Stomach (tissue), 19 donors: Measurements from ENCODE around the gene SH3BP4. TPM values are rescaled to one million over a fixed set of nuclear protein-coding genes. Genes with fewer than 3 reads are reported as not detected.

Source experiments
- DNase-seq, 2 donors: peaks; one replicate each; pipeline versions ENCODE4 v3.0.0 to v3.0.0-alpha.2; 2013 to 2019
- H3K27ac ChIP-seq, 5 donors: fragments of 200-600 bp in 4 of 5; sonication (generic) in 4 of 5; one replicate each; pipeline ENCODE4 v1.5.1; 2013 to 2019; ENCODE audit warnings: mild to moderate bottlenecking in 1 of 5, moderate library complexity in 1 of 5
- H3K27me3 ChIP-seq, 3 donors: fragments of 200-600 bp; sonication (generic); one replicate each; pipeline ENCODE4 v1.5.1; 2017 to 2019; ENCODE audit warnings: mixed run types in 1 of 3
- H3K36me3 ChIP-seq, 4 donors: fragments of 200-600 bp; sonication (generic); 1 replicate in 3 of 4; 2 replicates in 1 of 4; pipeline ENCODE4 v1.5.1; 2016 to 2019
- H3K4me1 ChIP-seq, 4 donors: fragments of 200-600 bp; sonication (generic); one replicate each; pipeline ENCODE4 v1.5.1; 2016 to 2019
- H3K4me3 ChIP-seq, 4 donors: fragments of 200-600 bp; sonication (generic) in 3 of 4; one replicate each; pipeline ENCODE4 v1.5.1; 2016 to 2019; ENCODE audit warnings: mild to moderate bottlenecking in 1 of 4
- H3K9me3 ChIP-seq, 4 donors: fragments of 200-600 bp; sonication (generic); one replicate each; pipeline ENCODE4 v1.5.1; 2016 to 2019
- EP300 ChIP-seq: sonication (generic); formaldehyde crosslinking; IDR thresholded peaks from one replicate; pipeline ENCODE4 v1.6.1; 2017; ENCODE audit warnings: antibody characterized with exemption
- POLR2A ChIP-seq, 4 donors: fragments of 450-650 bp; IDR thresholded peaks; one replicate each; pipeline ENCODE4 v1.6.1; 2016; ENCODE audit warnings: antibody characterized with exemption in 4 of 4, control low read depth in 2 of 4, mild to moderate bottlenecking in 1 of 4, moderate library complexity in 1 of 4
- POLR2AphosphoS5 ChIP-seq, 3 donors: sonication (generic); formaldehyde crosslinking; IDR thresholded peaks; one replicate each; pipeline ENCODE4 v1.6.1; 2016; ENCODE audit warnings: antibody characterized with exemption in 3 of 3
- WGBS, 5 donors: extraction: QIAGEN DNeasy Blood & Tissue Kit in 3 of 5; methylation state at CpG; one replicate each; pipeline versions ENCODE4 v1.1.5 to v1.1.7; 2013 to 2018; 5-methylcytosine and 5-hydroxymethylcytosine counted together
- intact Hi-C: fragments of 100-400 bp; cut with DNase I; formaldehyde crosslinking; loops from one replicate; pipeline ENCODE4 v1.15.1; 2023; ENCODE audit warnings: low total_unique reads
- long read RNA-seq, 10 donors: transcript quantifications; one replicate each; lab custom pipeline, GENCODE V29; 2026
- polyA plus RNA-seq, 3 donors: library from polyadenylated mRNA; stranded (reverse); fragments of 200-250 nt; gene quantifications; one replicate each; pipeline ENCODE4 v1.2.3, GENCODE V29; 2013
- total RNA-seq, 5 donors: library from RNA; depleted of rRNA; stranded (reverse); fragments of >200 nt; gene quantifications; one replicate each; pipeline versions ENCODE4 v1.1.0 to v1.2.3, GENCODE V29; 2014 to 2016
- TF ChIP-seq, protein P1 (sequence below), 7 experiments: fragments of 450-650 bp in 4 of 7; fragments of 200-600 bp in 3 of 7; sonication (generic) in 3 of 7; IDR thresholded peaks; one replicate each; pipeline ENCODE4 v1.5.1; 2016 to 2019; ENCODE audit warnings: antibody characterized with exemption in 7 of 7, control low read depth in 2 of 7, mild to moderate bottlenecking in 1 of 7
- donor health status: healthy with polysubstance abuse.
- donor health status: Bipolar disorder and iron deficiency.
- donor health status: healthy.

Gene SH3BP4, protein sequence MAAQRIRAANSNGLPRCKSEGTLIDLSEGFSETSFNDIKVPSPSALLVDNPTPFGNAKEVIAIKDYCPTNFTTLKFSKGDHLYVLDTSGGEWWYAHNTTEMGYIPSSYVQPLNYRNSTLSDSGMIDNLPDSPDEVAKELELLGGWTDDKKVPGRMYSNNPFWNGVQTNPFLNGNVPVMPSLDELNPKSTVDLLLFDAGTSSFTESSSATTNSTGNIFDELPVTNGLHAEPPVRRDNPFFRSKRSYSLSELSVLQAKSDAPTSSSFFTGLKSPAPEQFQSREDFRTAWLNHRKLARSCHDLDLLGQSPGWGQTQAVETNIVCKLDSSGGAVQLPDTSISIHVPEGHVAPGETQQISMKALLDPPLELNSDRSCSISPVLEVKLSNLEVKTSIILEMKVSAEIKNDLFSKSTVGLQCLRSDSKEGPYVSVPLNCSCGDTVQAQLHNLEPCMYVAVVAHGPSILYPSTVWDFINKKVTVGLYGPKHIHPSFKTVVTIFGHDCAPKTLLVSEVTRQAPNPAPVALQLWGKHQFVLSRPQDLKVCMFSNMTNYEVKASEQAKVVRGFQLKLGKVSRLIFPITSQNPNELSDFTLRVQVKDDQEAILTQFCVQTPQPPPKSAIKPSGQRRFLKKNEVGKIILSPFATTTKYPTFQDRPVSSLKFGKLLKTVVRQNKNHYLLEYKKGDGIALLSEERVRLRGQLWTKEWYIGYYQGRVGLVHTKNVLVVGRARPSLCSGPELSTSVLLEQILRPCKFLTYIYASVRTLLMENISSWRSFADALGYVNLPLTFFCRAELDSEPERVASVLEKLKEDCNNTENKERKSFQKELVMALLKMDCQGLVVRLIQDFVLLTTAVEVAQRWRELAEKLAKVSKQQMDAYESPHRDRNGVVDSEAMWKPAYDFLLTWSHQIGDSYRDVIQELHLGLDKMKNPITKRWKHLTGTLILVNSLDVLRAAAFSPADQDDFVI
- total RNA-seq = 10 to 100 TPM; 12.8 to 54.0 (median 41.5) TPM
- 10 to 100 TPM; 10.2 to 20.0 (median 17.6) TPM for polyA plus RNA-seq
- long read RNA-seq, donor 1 = 0 reads
- long read RNA-seq, donor 2, partial matches to known transcripts = 0 of 1 reads
- long read RNA-seq, donor 2, other reads (novel, unspliced or antisense) = 0 of 1 reads
- long read RNA-seq, donor 3 = 0 reads
- long read RNA-seq, donor 4 = 0 reads
- long read RNA-seq, donor 5, full-length matches to known transcripts = 5 of 30 reads
- long read RNA-seq, donor 5, partial matches to known transcripts = 25 of 30 reads
- long read RNA-seq, donor 5, other reads (novel, unspliced or antisense) = 0 of 30 reads
- long read RNA-seq, donor 6 = 0 reads
- long read RNA-seq, donor 7, full-length matches to known transcripts = 1 of 1 reads
- long read RNA-seq, donor 7, partial matches to known transcripts = 0 of 1 reads
- long read RNA-seq, donor 7, other reads (novel, unspliced or antisense) = 0 of 1 reads
- long read RNA-seq, donor 8, partial matches to known transcripts = 0 of 1 reads
- long read RNA-seq, donor 8, other reads (novel, unspliced or antisense) = 0 of 1 reads
- long read RNA-seq, donor 9, partial matches to known transcripts = 0 of 2 reads
- long read RNA-seq, donor 9, other reads (novel, unspliced or antisense) = 0 of 2 reads
- long read RNA-seq, donor 10, full-length matches to known transcripts = 2 of 2 reads
- long read RNA-seq, donor 10, partial matches to known transcripts = 0 of 2 reads
- long read RNA-seq, donor 10, other reads (novel, unspliced or antisense) = 0 of 2 reads

DNA sequence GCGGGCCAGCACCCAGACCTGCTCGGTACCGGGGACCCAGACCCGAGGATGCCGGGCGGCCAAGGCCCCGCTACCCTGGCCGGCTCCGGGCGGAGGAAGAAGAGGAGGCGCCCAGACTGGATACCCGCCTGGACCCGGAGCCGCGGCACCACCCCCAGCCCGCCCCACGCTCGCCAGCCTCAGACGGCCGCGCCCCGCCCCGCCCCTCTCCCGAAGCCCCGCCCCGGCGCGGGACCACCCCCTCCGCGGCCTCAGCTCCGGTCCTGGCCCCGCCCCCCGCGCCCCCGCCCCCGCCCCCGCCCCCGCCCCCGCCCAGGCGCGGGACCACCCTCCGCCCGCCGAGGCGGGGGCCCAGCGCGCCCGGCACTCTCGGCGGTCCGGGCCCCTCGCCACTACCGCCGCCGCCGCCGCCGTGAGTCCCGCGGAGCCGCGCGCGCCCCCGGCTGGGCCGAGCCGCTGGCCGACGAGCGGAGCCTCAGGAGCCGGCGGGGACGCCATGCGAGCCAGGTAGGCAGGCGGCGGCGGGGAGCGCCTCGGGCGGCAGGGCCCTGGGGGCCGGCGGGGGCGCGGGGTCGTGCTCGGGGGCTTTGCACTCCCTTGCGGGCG lies at the start of gene SH3BP4:
Gene SH3BP4, plus strand, starts transcription at position 354 of the 606 bp plus-strand sequence. CDS start 82,986 bp downstream, outside the sequence.
- peak; percentile 88 to 95 for DNase-seq
- intact Hi-C loops = loop anchor here (10.0 kb wide), 1 partner anchor 93 kb away; no protein-coding TSS in a partner anchor
- Histone ChIP-seq H3K4me1 (peaks cover 23 to 56% (median 49%) of the 10 kb centered on the region in 4 donors), H3K36me3 (no peaks in the 10 kb centered on the region), H3K27ac (peak within 1 kb of the TSS; percentile 89 to 96 (median 94)), H3K9me3 (no peaks in the 10 kb centered on the region), H3K4me3 (peak within 1 kb of the TSS; percentile 77 to 90 (median 85)), H3K27me3 (peaks cover 0 to 42% (median 3%) of the 10 kb centered on the region in 3 donors)
- WGBS, 5 donors = 0 to 1% (median 0%) methylated on average over 4 to 82 of the region's 88 CpGs
- TF ChIP-seq POLR2A (IDR thresholded peaks at IDR 0.05) (no peak), POLR2AphosphoS5 (IDR thresholded peaks at IDR 0.05) (no peak), EP300 (no peak)
- TF ChIP-seq, protein P1, sequence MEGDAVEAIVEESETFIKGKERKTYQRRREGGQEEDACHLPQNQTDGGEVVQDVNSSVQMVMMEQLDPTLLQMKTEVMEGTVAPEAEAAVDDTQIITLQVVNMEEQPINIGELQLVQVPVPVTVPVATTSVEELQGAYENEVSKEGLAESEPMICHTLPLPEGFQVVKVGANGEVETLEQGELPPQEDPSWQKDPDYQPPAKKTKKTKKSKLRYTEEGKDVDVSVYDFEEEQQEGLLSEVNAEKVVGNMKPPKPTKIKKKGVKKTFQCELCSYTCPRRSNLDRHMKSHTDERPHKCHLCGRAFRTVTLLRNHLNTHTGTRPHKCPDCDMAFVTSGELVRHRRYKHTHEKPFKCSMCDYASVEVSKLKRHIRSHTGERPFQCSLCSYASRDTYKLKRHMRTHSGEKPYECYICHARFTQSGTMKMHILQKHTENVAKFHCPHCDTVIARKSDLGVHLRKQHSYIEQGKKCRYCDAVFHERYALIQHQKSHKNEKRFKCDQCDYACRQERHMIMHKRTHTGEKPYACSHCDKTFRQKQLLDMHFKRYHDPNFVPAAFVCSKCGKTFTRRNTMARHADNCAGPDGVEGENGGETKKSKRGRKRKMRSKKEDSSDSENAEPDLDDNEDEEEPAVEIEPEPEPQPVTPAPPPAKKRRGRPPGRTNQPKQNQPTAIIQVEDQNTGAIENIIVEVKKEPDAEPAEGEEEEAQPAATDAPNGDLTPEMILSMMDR (IDR thresholded peaks at IDR 0.05) = no peak

GRCh38 chr2:234904785-234905184 lies 47.0 kb upstream of the SH3BP4 start:
- intact Hi-C loops = no loop called here
- no peaks in the 10 kb centered on the region for H3K9me3 ChIP-seq
- H3K27me3 ChIP-seq = no peaks in the 10 kb centered on the region
- TF ChIP-seq, protein P1 (IDR thresholded peaks at IDR 0.05) = no peak
- TF ChIP-seq POLR2A (IDR thresholded peaks at IDR 0.05) (no peak), POLR2AphosphoS5 (IDR thresholded peaks at IDR 0.05) (no peak), EP300 (no peak)
- H3K4me3 ChIP-seq = no peak overlapping the region
- no peak overlapping the region for H3K27ac ChIP-seq
- DNase-seq = no peak
- 89 to 100% (median 97%) methylated on average over 2 of the region's 2 CpGs for WGBS, 5 donors
- H3K36me3 ChIP-seq = no peaks in the 10 kb centered on the region
- H3K4me1 ChIP-seq = no peaks in the 10 kb centered on the region

DNA sequence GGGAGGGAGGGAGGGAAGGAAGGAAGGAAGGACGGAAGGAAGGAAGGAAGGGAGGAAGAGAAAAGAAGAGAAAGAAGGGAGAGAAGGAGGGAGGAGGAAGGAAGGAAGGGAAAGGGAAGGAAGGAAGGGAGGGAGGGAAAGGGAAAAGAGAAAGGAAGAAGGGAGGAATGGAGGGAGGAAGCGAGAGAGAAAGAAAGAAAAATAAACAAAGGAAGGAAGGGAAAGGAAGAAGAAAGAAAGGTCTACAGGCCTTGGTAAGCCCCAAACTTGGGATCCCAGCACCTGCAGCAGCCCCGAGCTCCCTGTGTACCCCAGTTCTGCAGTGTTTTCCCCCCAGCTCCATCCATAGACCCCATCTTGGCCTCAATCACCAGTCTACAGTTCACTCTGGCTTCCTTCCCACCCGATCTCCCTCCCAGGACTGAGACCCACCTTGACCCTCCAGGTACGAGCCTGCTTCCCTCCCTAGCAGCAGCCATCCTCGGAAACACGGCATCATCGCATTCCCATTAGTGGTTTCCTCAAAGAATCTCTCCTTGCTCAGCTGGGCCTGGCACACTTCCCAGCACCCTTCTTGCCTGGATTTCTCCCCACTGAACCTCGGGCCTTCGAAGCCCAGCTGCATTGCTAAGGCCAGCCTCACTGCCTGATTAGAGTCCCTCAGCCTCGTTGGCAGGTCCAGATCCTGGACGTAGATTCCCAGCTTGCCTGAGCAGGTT lies 46.1 kb upstream of the SH3BP4 start:
- no peak overlapping the region for H3K27ac ChIP-seq
- 69 to 79% (median 77%) methylated on average over 12 of the region's 12 CpGs for WGBS, 5 donors
- TF ChIP-seq POLR2AphosphoS5 (IDR thresholded peaks at IDR 0.05) = no peak
- TF ChIP-seq POLR2A (IDR thresholded peaks at IDR 0.05) = no peak
- H3K27me3 ChIP-seq = no peaks in the 10 kb centered on the region
- H3K36me3 ChIP-seq = no peaks in the 10 kb centered on the region
- intact Hi-C loops = no loop called here
- no peaks in the 10 kb centered on the region for H3K4me1 ChIP-seq
- no peak overlapping the region for H3K4me3 ChIP-seq
- H3K9me3 ChIP-seq = no peaks in the 10 kb centered on the region
- no peak for DNase-seq
